Fibroblast of skin of back (primary cell): Measurements from ENCODE around the gene MIER2. TPM values are rescaled to one million over a fixed set of nuclear protein-coding genes. Genes with fewer than 3 reads are reported as not detected.
"Not testable (repeated sequence)": the region's sequence is repeated elsewhere in the genome, so short reads cannot be mapped to it uniquely, and the experiment has no call there.

Source experiments
- DNase-seq: peaks from one replicate; pipeline ENCODE4 v3.0.0-alpha.2; 2013
- polyA plus RNA-seq, 2 experiments: library from polyadenylated mRNA; unstranded; fragments of 120-200 nt; gene quantifications; one replicate each; pipeline ENCODE4 v1.2.1, GENCODE V29; 2013; ENCODE audit not compliant: insufficient read length in 2 of 2

MIER2 gene, protein sequence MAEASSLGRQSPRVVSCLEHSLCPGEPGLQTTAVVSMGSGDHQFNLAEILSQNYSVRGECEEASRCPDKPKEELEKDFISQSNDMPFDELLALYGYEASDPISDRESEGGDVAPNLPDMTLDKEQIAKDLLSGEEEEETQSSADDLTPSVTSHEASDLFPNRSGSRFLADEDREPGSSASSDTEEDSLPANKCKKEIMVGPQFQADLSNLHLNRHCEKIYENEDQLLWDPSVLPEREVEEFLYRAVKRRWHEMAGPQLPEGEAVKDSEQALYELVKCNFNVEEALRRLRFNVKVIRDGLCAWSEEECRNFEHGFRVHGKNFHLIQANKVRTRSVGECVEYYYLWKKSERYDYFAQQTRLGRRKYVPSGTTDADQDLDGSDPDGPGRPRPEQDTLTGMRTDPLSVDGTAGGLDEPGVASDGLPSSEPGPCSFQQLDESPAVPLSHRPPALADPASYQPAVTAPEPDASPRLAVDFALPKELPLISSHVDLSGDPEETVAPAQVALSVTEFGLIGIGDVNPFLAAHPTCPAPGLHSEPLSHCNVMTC
- polyA plus RNA-seq (2013, experiment 1 of 2; ENCODE audit: insufficient read length): 42.7 TPM
- polyA plus RNA-seq (2013, experiment 2 of 2; ENCODE audit: insufficient read length): 36.8 TPM

DNA sequence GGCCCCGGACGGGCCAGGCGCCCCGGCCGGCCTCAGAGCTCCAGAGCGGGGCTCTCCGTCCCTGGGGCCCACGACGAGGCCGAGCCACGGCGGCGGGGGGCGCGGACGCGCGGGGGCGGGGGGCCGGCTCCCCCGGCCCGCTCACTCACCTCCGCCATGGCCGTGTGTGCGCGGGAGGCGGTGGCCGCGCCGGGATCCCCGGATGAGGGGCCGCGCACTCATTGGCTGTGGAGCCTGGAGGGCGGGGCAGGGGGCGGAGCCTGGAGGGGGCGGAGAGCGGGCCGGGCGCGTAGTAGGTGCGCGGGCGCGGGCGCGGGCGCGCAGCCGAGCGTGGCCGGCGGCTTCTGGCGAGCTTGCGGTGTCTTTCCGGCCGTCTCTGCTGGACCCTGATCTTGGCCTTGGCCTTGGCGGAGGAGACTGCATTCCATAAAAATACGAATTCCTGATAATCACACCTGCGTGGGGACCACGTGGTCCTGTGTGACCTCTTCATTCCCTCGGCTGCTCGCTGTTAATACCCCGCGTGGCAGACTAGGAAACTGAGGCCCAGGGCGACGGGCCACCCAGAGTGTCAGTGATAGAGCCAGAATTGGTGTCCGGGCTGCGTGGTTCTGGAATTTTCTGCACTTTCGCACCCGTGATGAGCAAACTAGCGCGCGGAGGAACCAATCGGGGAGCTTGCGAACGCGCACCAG is at the start of gene MIER2:
TSS of gene MIER2 (minus strand) at position 172 of the 695 bp plus-strand sequence. CDS start at position 158, 14 bp downstream.
- peak; percentile 75 for DNase-seq

DNA sequence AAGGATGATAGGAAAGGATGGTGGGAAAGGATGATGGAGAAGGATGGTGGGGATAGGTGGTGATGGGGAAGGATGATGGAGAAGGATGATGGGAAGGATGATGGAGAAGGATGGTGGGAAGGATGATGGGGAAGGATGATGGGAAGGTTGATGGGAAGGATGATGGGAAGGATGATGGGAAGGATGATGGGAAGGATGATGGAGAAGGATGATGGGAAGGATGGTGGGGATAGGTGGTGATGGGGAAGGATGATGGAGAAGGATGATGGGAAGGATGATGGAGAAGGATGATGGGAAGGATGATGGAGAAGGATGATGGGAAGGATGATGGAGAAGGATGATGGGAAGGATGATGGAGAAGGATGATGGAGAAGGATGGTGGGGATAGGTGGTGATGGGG is 49.0 kb upstream of the MIER2 start:
- DNase-seq: not testable (repeated sequence)

DNA sequence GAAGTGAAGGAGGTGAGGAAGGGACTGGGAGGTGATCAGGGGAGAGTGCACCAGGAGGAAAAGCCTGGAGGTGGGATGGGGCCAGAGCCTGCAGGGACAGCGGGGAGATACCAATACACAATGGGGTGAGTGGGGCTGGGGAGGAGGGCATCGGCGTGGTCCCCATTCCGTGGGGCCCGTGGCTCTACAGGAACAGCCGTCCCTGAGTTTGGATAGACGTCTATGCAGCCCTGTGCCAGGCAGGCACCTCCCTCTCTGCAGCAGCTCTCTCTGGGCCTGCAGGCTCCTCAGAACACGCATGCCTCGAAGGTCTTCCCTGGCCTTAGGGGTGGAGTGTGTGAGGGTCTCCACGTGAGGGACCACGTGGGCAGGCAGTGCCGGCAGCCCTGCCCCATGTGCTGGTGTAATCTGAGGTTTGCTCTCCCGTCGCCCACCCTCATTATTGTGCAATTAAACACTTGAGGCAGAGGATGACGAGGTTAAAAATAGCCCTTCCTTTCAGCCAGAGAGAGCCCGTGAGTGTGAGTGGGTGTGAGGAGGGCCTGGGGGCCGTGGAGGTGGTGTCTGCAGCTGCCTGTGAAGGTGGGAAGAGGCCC is 47.9 kb upstream of the MIER2 start:
- no peak for DNase-seq

DNA sequence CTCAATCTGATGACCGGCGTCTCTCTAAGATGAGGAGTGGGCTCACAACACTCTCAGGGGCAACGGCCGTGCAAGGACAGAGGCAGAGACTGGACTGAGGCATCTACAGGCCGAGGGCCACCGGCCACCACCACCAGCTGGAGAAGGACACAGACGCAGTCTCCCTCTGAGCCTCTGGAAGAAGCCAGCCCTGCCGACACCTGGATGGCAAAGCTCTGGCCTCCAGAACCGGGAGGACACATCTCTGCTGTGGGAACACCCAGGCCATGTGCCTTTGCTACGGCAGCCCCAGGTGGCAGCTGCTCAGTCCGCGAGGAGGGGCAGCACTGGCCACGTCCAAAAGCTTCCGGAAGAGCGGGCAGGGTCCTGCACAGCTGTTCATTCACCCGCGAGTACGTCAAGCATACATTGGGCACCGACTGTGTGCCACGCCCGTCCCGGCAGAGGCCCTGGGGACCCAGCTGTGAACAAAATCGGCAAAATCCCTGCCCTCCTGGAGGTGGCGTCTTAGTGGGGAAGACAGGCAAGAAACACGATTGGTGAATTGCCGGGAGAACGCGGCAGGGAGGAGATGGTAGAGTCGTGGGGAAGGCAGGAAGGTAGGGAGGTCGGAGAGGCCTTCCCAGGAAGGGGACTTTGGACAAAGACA is 47.3 kb upstream of the MIER2 start:
- no peak for DNase-seq

DNA sequence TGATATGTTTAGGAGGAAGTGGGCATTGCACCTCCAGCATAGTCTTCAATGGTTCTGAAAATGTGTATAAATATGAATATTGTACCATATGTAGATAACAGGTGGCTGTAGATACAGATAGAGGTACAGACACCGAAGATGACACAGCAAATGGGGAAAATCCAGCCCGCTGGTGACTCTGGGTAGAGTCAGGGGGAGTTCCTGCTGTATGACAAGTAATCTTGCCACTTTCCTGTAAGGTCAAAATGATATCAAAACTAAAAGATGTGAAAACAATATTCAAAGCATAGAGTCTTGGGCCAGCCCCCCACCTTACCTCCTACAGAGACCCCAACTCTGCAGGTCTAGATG is 46.6 kb upstream of the MIER2 start:
- DNase-seq: no peak

DNA sequence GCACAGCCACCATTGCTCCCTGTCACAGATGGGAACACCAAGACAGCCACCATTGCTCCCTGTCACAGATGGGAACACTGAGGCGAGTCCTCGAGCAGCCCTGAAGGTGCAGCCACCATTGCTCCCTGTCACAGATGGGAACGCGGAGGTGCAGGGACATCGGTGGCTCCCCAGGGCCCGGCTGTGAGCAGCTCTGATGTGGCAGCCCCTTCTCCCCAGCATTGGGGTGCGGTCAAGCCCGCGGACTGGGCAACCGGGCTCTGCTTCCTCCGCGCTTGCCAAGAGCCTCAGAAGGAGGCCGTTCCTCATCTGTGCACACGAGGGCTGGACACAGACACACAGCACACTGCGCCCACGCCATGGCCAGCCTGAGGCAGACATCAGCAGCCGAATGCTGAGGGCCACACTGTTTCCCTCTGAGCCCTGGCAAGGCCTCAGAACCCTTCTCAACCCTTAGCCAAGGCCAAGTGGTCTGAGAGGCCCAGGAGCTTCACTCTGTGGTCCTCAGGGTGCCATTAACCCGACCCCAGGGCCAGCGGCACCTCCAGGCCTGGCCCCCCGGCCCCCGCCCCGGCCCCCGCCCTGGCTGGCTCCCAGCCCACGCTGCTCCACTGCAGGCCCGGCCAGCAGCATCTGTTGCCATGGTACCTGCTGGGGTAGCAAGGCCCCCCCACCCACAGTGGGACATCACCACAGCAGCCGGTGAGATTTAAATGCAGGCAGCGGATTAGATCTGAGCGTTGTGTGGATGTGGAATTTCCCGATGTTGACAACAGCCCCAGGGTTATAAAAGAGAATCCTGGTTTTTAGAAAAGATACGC is 46.0 kb upstream of the MIER2 start:
- DNase-seq: no peak

DNA sequence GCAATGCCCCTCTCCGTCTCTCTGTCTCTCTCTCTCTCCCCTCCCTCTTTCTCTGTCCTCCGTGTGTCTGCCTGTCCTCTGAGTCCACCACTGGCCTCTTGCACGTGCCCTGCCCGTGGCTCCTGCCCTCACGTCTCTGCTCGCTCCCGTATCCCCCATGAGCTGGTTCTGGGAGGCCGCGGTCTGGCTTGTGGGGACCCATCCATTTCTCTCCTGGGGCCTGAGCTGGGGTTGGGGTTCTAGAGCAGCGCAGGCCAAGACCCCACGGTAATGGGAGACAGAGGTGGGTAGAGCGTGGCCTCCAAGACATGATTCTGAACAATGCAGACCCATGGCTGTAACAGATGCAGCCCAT is 45.3 kb upstream of the MIER2 start:
- no peak for DNase-seq

DNA sequence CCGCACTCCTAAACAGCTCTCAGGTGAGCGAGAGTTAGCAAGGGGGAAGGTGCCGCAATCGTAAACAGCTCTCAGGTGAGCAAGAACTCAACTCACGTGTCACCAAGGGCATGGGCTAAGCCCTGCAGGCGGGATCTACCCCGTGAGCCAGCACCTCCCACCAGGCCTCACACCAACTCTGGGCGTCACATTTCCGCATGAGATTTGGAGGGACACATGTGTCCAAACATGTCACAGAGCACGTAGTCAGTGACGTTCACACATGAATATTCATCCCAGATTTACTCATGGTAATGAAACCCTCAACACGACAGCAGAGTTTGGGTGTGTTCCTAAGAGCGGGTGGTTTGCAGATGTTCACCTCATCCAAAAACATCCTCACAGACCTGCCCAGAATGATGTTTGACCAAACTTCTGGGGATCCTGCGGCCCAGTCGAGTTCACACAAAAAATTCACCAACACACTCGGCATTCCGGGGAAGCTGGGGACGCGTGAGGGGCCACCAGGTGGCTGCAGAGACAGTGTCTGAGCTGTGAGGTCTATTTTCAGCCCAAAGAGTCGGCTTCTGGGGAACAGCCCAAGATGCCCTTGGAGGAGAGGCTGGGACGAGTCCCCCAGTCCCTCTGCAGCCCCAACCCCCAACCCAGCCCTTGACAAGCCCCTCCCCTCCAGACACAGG is 44.8 kb upstream of the MIER2 start:
- no peak for DNase-seq

DNA sequence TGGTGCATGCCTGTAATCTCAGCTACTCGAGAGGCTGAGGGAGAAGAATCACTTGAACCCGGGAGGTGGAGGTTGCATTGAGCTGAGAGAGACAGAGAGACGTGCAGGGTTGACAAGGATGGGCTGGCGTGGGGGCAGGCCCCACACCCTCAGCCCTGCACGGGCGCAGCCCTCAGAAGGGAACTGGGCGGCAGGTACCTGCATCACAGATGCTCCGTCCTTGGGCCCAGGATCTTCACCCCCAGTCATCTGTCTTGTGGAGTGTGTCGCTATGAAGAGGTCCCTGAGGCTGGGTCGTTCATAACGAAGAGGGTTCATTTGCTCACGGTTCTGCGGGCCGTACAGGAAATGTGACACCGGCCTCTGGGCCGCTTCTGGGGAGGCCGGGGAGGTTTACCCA is 44.1 kb upstream of the MIER2 start:
- DNase-seq: no peak

DNA sequence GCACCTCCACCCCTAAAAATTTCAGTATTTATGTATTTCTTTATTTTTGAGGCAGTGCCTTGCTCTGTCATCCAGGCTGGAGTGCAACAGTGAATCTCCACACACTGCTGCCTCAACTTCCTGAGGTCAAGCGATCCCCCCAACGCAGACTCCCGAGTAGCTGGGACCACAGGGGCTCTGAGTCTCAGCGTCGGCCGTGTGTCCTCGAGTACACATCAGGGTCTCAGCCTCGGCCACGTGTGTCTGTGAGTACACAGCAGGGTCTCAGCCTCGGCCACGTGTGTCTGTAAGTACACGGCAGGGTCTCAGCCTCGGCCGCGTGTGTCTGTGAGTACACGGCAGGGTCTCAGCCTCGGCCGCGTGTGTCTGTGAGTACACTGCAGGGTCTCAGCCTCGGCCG is 43.2 kb upstream of the MIER2 start:
- no peak for DNase-seq

DNA sequence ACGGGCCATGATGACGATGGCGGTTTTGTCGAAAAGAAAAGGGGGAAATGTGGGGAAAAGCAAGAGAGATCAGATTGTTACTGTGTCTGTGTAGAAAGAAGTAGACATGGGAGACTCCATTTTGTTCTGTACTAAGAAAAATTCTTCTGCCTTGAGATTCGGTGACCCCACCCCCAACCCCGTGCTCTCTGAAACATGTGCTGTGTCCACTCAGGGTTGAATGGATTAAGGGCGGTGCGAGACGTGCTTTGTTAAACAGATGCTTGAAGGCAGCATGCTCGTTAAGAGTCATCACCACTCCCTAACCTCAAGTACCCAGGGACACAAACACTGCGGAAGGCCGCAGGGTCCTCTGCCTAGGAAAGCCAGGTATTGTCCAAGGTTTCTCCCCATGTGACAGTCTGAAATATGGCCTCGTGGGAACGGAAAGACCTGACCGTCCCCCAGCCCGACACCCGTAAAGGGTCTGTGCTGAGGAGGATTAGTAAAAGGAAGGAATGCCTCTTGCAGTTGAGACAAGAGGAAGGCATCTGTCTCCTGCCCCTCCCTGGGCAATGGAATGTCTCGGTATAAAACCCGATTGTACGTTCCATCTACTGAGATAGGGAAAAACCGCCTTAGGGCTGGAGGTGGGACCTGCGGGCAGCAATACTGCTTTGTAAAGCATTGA is 42.2 kb upstream of the MIER2 start:
- DNase-seq: not testable (repeated sequence)

DNA sequence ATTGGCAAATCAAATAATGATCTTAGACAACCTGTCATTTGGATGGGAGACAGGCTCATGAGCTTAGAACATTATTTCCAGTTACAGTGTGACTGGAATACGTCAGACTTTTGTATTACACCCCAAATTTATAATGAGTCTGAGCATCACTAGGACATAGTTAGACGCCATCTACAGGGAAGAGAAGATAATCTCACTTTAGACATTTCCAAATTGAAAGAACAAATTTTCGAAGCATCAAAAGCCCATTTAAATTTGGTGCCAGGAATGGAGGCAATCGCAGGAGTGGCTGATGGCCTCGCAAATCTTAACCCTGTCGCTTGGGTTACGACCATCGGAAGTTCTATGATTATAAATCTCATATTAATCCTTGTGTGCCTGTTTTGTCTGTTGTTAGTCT is 41.6 kb upstream of the MIER2 start:
- not testable (repeated sequence) for DNase-seq

DNA sequence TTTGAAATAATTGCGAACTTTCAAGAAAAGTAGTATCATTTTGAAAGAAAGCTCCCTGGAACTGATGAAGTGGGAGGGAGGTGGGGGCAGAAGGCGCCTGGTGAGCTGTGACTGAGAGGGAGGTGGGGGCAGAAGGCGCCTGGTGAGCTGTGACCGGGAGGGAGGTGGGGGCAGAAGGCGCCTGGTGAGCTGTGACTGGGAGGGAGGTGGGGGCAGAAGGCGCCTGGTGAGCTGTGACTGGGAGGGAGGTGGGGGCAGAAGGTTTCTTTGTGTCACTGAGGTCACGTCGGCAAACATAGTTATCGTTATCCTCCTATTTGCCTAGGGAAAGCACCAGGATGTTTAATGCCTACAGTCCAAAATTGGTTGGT is 40.2 kb upstream of the MIER2 start:
- no peak for DNase-seq

DNA sequence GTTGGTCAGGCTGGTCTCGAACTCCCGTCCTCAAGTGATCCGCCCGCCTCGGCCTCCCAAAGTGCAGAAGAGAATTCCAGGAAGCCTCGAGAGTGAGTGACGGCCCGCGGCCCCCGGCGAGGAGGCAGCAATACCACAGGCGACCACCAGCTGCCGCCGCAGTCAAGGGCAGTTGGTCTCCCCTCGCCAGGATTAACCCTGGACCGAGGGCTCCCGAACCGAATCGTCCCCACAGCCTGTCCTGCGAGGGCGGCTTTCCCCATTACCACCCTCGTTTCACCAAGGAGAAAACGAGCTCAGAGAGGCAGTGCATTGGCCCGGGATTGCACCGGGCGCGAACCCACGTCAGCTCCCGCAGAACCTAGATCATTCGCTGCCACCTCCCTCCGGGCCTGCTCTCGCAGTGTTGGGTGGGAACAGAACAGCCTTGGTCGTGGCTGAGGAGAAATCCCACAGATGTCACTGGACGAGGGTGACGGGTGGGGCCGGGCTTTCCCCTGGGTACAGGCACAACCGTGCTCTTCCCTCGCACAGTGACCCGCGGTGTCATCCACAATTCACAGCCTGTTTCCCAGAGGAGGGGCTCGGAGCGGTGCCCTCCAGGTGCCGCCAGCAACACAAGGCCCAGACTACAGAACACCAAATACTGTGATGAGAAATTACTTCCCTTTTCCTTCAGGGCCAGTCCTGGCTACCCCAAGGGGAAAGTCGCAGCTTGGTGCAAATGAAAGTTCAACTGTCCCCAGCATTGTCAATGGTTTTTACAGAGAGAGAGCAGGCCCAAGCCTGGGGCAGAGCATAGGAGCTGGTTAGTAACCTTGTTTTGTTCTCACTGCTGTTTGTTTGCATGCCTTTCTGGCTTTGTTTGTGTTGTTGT is 39.6 kb upstream of the MIER2 start:
- no peak for DNase-seq

DNA sequence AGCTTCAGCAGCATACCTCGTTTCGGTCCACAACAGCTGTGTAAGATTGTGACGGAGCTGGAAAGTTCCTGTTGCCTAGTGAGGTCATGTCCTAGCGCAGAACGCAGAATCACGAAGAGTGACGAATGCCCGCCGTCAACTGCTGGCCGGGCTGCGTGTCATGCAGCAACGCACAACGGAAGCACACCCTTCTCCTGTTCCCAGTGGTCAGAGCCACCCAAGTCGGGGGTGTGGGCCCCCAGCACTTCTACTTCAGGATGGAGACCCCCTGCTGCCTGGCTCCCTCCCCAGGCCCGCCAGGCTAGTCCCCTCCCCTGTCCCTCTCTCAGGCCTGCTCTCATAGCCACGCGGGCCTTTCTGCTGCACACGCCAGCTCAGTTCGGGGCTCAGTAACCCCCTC is 38.4 kb upstream of the MIER2 start:
- DNase-seq: no peak

DNA sequence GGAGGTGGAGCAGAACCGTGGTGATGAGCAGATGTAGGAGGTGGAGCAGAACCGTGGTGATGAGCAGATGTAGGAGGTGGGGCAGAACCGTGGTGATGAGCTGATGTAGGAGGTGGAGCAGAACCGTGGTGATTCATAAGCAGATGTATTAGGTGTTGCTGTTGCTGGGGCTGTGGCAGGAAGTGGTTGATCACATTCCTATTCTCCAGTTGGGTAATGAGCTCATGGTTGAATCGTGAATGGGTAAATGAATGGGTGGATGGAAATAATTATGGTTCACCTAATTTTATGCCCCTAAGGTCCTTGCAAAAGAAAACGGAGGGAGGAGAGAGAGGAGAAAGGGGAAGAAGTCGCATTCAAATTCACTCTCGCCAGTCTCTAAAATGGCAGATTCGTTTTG is 38.0 kb upstream of the MIER2 start:
- DNase-seq: peak; percentile 42

DNA sequence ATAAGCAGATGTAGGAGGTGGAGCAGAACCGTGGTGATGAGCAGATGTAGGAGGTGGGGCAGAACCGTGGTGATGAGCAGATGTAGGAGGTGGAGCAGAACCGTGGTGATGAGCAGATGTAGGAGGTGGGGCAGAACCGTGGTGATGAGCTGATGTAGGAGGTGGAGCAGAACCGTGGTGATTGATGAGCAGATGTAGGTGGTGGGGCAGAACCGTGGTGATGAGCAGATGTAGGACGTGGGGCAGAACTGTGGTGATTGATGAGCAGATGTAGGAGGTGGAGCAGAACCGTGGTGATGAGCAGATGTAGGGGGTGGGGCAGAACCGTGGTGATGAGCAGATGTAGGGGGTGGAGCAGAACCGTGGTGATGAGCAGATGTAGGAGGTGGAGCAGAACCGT is 37.3 kb upstream of the MIER2 start:
- not testable (repeated sequence) for DNase-seq

DNA sequence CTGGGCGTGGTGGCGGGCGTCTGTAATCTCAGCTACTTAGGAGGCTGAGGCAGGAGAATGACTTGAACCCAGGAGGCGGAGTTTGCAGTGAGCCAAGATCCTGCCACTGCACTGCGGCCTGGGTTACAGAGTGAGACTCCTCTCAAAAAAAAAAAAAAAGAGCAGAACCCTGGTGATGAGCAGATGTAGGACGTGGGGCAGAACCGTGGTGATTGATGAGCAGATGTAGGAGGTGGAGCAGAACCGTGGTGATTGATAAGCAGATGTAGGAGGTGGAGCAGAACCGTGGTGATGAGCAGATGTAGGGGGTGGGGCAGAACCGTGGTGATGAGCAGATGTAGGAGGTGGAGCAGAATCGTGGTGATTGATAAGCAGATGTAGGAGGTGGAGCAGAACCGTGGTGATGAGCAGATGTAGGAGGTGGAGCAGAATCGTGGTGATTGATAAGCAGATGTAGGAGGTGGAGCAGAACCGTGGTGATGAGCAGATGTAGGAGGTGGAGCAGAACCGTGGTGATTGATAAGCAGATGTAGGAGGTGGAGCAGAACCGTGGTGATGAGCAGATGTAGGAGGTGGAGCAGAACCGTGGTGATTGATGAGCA is 36.1 kb upstream of the MIER2 start:
- not testable (repeated sequence) for DNase-seq

DNA sequence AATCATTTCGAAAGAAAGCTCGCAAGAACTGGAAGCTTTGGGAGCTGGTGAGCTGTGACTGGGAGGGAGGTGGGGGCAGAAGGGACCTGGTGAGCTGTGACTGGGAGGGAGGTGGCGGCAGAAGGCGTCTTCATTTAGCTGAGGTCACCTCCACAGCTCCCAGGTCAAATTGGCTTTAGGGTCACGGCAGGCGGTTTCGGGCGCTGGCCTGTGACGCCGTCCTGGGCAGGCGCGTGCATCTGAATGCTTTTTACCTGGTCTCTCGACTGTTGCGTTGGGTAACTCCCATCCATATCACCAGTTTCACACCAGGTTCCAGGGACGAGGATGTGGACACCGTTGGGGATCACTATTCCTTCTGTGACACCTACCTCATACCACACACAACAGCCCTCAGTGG is 35.2 kb upstream of the MIER2 start:
- no peak for DNase-seq
